H9 (cell line): ENCODE measurements around the gene LARP1. TPM values are rescaled to one million over a fixed set of nuclear protein-coding genes. Genes with fewer than 3 reads are reported as not detected.

ENCODE experiments used
- DNase-seq: peaks from one replicate; pipeline ENCODE4 v3.0.0-alpha.2; 2017
- H2AFZ ChIP-seq: one replicate; pipeline ENCODE4 v1.6.1; 2013; ENCODE audit warnings: mild to moderate bottlenecking, low read length, control low read depth, moderate library complexity
- H2AK5ac ChIP-seq: 2 replicates; pipeline ENCODE4 v1.6.1; 2013; ENCODE audit warnings: low read length, control low read depth, mixed read lengths; ENCODE audit not compliant: insufficient read length
- H2BK120ac ChIP-seq: one replicate; pipeline ENCODE4 v1.6.1; 2013; ENCODE audit warnings: low read depth, mild to moderate bottlenecking, low read length, control low read depth, inconsistent platforms; ENCODE audit not compliant: poor library complexity, severe bottlenecking
- H2BK12ac ChIP-seq: 2 replicates; pipeline ENCODE4 v1.6.1; 2013; ENCODE audit warnings: low read length, control low read depth, mixed read lengths, low read depth; ENCODE audit not compliant: insufficient read length
- H2BK15ac ChIP-seq: 2 replicates; pipeline ENCODE4 v1.6.1; 2013; ENCODE audit warnings: low read depth, low read length, control low read depth
- H2BK20ac ChIP-seq: one replicate; pipeline ENCODE4 v1.6.1; 2013; ENCODE audit warnings: low read depth, mild to moderate bottlenecking, low read length, control low read depth, inconsistent platforms; ENCODE audit not compliant: poor library complexity, severe bottlenecking
- H2BK5ac ChIP-seq: 2 replicates; pipeline ENCODE4 v1.6.1; 2013; ENCODE audit warnings: low read length, control low read depth, mixed read lengths; ENCODE audit not compliant: insufficient read length
- H3K14ac ChIP-seq: 2 replicates; pipeline ENCODE4 v1.6.1; 2013; ENCODE audit warnings: low read length, control low read depth; ENCODE audit not compliant: insufficient read depth
- H3K18ac ChIP-seq: 2 replicates; pipeline ENCODE4 v1.6.1; 2013; ENCODE audit warnings: low read depth, mild to moderate bottlenecking, mixed read lengths, low read length, control low read depth; ENCODE audit not compliant: insufficient read length
- H3K23ac ChIP-seq: 2 replicates; pipeline ENCODE4 v1.6.1; 2013; ENCODE audit warnings: low read length, control low read depth, mixed read lengths, low read depth; ENCODE audit not compliant: insufficient read length
- H3K23me2 ChIP-seq: 2 replicates; pipeline ENCODE4 v1.6.1; 2013; ENCODE audit warnings: low read depth, mild to moderate bottlenecking, mixed read lengths, low read length, control low read depth; ENCODE audit not compliant: insufficient read length, poor library complexity, severe bottlenecking
- H3K27ac ChIP-seq: 2 replicates; pipeline ENCODE4 v1.5.1; 2013; ENCODE audit warnings: low read length, control low read depth, mixed read lengths, low read depth; ENCODE audit not compliant: insufficient read length
- H3K27me3 ChIP-seq: 2 replicates; pipeline ENCODE4 v1.6.1; 2013; ENCODE audit warnings: low read length, control low read depth, inconsistent platforms; ENCODE audit not compliant: insufficient read depth
- H3K4ac ChIP-seq: 2 replicates; pipeline ENCODE4 v1.6.1; 2013; ENCODE audit warnings: low read depth, mild to moderate bottlenecking, control low read depth, inconsistent platforms, low read length, moderate library complexity
- H3K4me1 ChIP-seq: 2 replicates; pipeline ENCODE4 v1.6.1; 2013; ENCODE audit warnings: low read length, control low read depth, inconsistent platforms; ENCODE audit not compliant: insufficient read depth
- H3K4me2 ChIP-seq: 2 replicates; pipeline ENCODE4 v1.6.1; 2013; ENCODE audit warnings: low read length, control low read depth, mixed read lengths; ENCODE audit not compliant: insufficient read length, insufficient read depth
- H3K56ac ChIP-seq: 2 replicates; pipeline ENCODE4 v1.6.1; 2013; ENCODE audit warnings: low read depth, mild to moderate bottlenecking, mixed read lengths, low read length, control low read depth; ENCODE audit not compliant: insufficient read length
- H3K79me1 ChIP-seq: 2 replicates; pipeline ENCODE4 v1.6.1; 2013; ENCODE audit warnings: low read depth, mild to moderate bottlenecking, moderate library complexity, low read length, control low read depth, inconsistent platforms; ENCODE audit not compliant: insufficient read depth, poor library complexity, severe bottlenecking
- H3K79me2 ChIP-seq: 2 replicates; pipeline ENCODE4 v1.6.1; 2013; ENCODE audit warnings: low read length, control low read depth, inconsistent platforms; ENCODE audit not compliant: insufficient read depth
- H3K9ac ChIP-seq: 2 replicates; pipeline ENCODE4 v1.6.1; 2013; ENCODE audit warnings: low read length, control low read depth, mixed read lengths; ENCODE audit not compliant: insufficient read length; ENCODE audit errors: extremely low read depth
- H3K9me3 ChIP-seq: one replicate; pipeline ENCODE4 v1.6.1; 2013; ENCODE audit warnings: low read depth, low read length, inconsistent platforms; ENCODE audit not compliant: control insufficient read depth
- H3T11ph ChIP-seq: one replicate; pipeline ENCODE4 v1.6.1; 2013; ENCODE audit warnings: mild to moderate bottlenecking, low read length, control low read depth, inconsistent platforms
- H4K20me1 ChIP-seq: one replicate; pipeline ENCODE4 v1.6.1; 2013; ENCODE audit not compliant: control insufficient read depth, insufficient read length, insufficient read depth
- H4K5ac ChIP-seq: 2 replicates; pipeline ENCODE4 v1.6.1; 2013; ENCODE audit warnings: low read depth, mild to moderate bottlenecking, mixed read lengths, low read length, control low read depth; ENCODE audit not compliant: insufficient read length
- H4K8ac ChIP-seq: replicated peaks from 2 replicates; pipeline ENCODE4 v1.6.1; 2013; ENCODE audit warnings: low read length, control low read depth, mixed read lengths, low read depth; ENCODE audit not compliant: insufficient read length
- H4K91ac ChIP-seq: 2 replicates; pipeline ENCODE4 v1.6.1; 2013; ENCODE audit warnings: low read depth, mild to moderate bottlenecking, moderate library complexity, mixed read lengths, low read length, control low read depth; ENCODE audit not compliant: insufficient read length
- H3K27ac Mint-ChIP-seq, 3 experiments: 2 replicates in 2 of 3; 3 replicates in 1 of 3; pipeline ENCODE4 v1.8.0; 2020 to 2021; ENCODE audit warnings: mixed read lengths in 3 of 3, mild to moderate bottlenecking in 1 of 3, moderate library complexity in 1 of 3
- H3K27me3 Mint-ChIP-seq: 2 replicates; pipeline ENCODE4 v1.8.0; 2021; ENCODE audit warnings: low read depth, mild to moderate bottlenecking, moderate library complexity, mixed read lengths
- H3K36me3 Mint-ChIP-seq, 3 experiments: 2 replicates in 2 of 3; 3 replicates in 1 of 3; pipeline ENCODE4 v1.8.0; 2020 to 2021; ENCODE audit warnings: low read depth in 3 of 3, mixed read lengths in 3 of 3; ENCODE audit not compliant: insufficient read depth in 1 of 3
- H3K4me1 Mint-ChIP-seq, 2 experiments: 2 replicates each; pipeline ENCODE4 v1.8.0; 2020; ENCODE audit warnings: mixed read lengths in 2 of 2
- H3K4me3 Mint-ChIP-seq, 2 experiments: 2 replicates in 1 of 2; 3 replicates in 1 of 2; pipeline ENCODE4 v1.8.0; 2020 to 2021; ENCODE audit warnings: mild to moderate bottlenecking in 2 of 2, mixed read lengths in 2 of 2, moderate library complexity in 1 of 2
- H3K9me3 Mint-ChIP-seq, 2 experiments: 2 replicates in 1 of 2; 3 replicates in 1 of 2; pipeline ENCODE4 v1.8.0; 2020; ENCODE audit warnings: mild to moderate bottlenecking in 2 of 2, mixed read lengths in 2 of 2, moderate library complexity in 1 of 2
- CTCF ChIP-seq: fragments of 200-600 bp; sonication (generic); conservative IDR thresholded peaks from 3 replicates; pipeline ENCODE4 v1.8.0; 2021; ENCODE audit warnings: antibody characterized with exemption, mild to moderate bottlenecking
- WGBS: extraction: QIAGEN DNeasy Blood & Tissue Kit; methylation state at CpG from one replicate; pipeline ENCODE4 v1.1.7; 2013; ENCODE audit warnings: missing lambda C conversion rate, low lambda C conversion rate, mixed read lengths; ENCODE audit not compliant: insufficient read length; ENCODE audit errors: extremely low coverage; 5-methylcytosine and 5-hydroxymethylcytosine counted together
- total RNA-seq: library from RNA; stranded (reverse); gene quantifications from 2 replicates; pipeline ENCODE4 v1.2.1, GENCODE V29; 2021

The LARP1 gene
- total RNA-seq, 1 experiment from 2014 or later = 405 TPM

- no peak overlapping the region for H3K18ac ChIP-seq
- no peak overlapping the region for H3K56ac ChIP-seq
- no peaks in the 10 kb centered on the region for H3K27me3 Mint-ChIP-seq
- no peak overlapping the region for H4K5ac ChIP-seq
- no peak overlapping the region for H2BK5ac ChIP-seq
- no peaks in the 10 kb centered on the region for H4K20me1 ChIP-seq
- H2BK15ac ChIP-seq = no peak overlapping the region
- H3K23ac ChIP-seq = no peak overlapping the region
- no peak overlapping the region for H3K4ac ChIP-seq
- H4K91ac ChIP-seq = no peak overlapping the region
- no peak overlapping the region for H3K27ac ChIP-seq
- no peak overlapping the region for H2BK20ac ChIP-seq
- H3K4me1 ChIP-seq = peaks cover 26% of the 10 kb centered on the region
- peaks cover 70 to 79% of the 10 kb centered on the region in 2 experiments for H3K4me1 Mint-ChIP-seq
- H2BK12ac ChIP-seq = no peak overlapping the region
- H2AK5ac ChIP-seq = no peak overlapping the region
- WGBS = no CpG with 5 or more reads among the region's 4 CpGs
- peaks cover 82% of the 10 kb centered on the region for H3K79me2 ChIP-seq
- no peak for TF ChIP-seq CTCF
- H3K79me1 ChIP-seq = peaks cover 9% of the 10 kb centered on the region
- H4K8ac ChIP-seq = no peak overlapping the region
- H3K27ac Mint-ChIP-seq = peak overlapping the region in 2 of 3 experiments; percentile 58 to 76; a peak in 3 of 7 replicates
- H3K9me3 ChIP-seq = no peaks in the 10 kb centered on the region
- no peaks in the 10 kb centered on the region for H3K23me2 ChIP-seq
- H3T11ph ChIP-seq = no peak overlapping the region
- H3K9me3 Mint-ChIP-seq = no peaks in the 10 kb centered on the region
- no peak overlapping the region for H3K14ac ChIP-seq
- DNase-seq = peak; percentile 52
- no peaks in the 10 kb centered on the region for H3K27me3 ChIP-seq
- no peak overlapping the region for H3K4me3 Mint-ChIP-seq
- H3K4me2 ChIP-seq = no peak overlapping the region
- no peak overlapping the region for H3K9ac ChIP-seq
- H2AFZ ChIP-seq = no peak overlapping the region
- peaks cover 3 to 4% (median 4%) of the 10 kb centered on the region in 3 experiments; a peak in 4 of 7 replicates for H3K36me3 Mint-ChIP-seq
- H2BK120ac ChIP-seq = no peak overlapping the region
Observed at GRCh38 chr5:154782326-154782725, 27.1 kb downstream of the LARP1 start.
